Right lobe of liver (tissue), 6 donors: ENCODE measurements around the gene FGF14. TPM values are rescaled to one million over a fixed set of nuclear protein-coding genes. Genes with fewer than 3 reads are reported as not detected.

ENCODE experiments used
- ATAC-seq, 4 donors: fragments of 200-7000 bp; cut with Tn5 transposase; one replicate each; pipeline ENCODE4 v1.9.1; 2020; ENCODE audit warnings: mild to moderate bottlenecking in 4 of 4, moderate library complexity in 4 of 4
- DNase-seq, 3 donors: peaks; one replicate each; pipeline ENCODE4 v3.0.0-alpha.2; 2020
- H3K27ac ChIP-seq, 3 donors: fragments of 200-600 bp; one replicate each; pipeline ENCODE4 v1.8.0; 2022
- H3K27me3 ChIP-seq, 2 donors: fragments of 200-600 bp; one replicate each; pipeline ENCODE4 v1.8.0; 2022
- H3K36me3 ChIP-seq, 4 donors: fragments of 200-600 bp; sonication (generic) in 1 of 4; one replicate each; pipeline versions ENCODE4 v1.5.1 to v1.8.0; 2017 to 2022; ENCODE audit warnings: control low read depth in 1 of 4
- H3K4me1 ChIP-seq, 4 donors: fragments of 200-600 bp; sonication (generic) in 1 of 4; one replicate each; pipeline versions ENCODE4 v1.5.1 to v1.8.0; 2017 to 2022; ENCODE audit warnings: control low read depth in 1 of 4
- H3K4me3 ChIP-seq, 3 donors: fragments of 200-600 bp; one replicate each; pipeline ENCODE4 v1.8.0; 2022
- H3K9me3 ChIP-seq, 4 donors: fragments of 200-600 bp; sonication (generic) in 1 of 4; one replicate each; pipeline versions ENCODE4 v1.5.1 to v1.8.0; 2017 to 2022; ENCODE audit warnings: control low read depth in 1 of 4
- CTCF ChIP-seq, 4 donors: fragments of 200-600 bp in 3 of 4; fragments of 450-650 bp in 1 of 4; IDR thresholded peaks; one replicate each; pipeline versions ENCODE4 v1.5.1 to v1.8.0; 2016 to 2022; ENCODE audit warnings: antibody characterized with exemption in 4 of 4, mild to moderate bottlenecking in 2 of 4
- POLR2A ChIP-seq: fragments of 450-650 bp; IDR thresholded peaks from one replicate; pipeline ENCODE4 v1.6.1; 2017; ENCODE audit warnings: antibody characterized with exemption, mild to moderate bottlenecking
- WGBS: methylation state at CpG from one replicate; pipeline ENCODE4 v1.1.6; 2018; ENCODE audit warnings: low coverage, low lambda C conversion rate; ENCODE audit not compliant: insufficient coverage; ENCODE audit errors: missing lambda C conversion rate; 5-methylcytosine and 5-hydroxymethylcytosine counted together
- intact Hi-C, 2 donors: fragments of 100-400 bp; cut with DNase I; formaldehyde crosslinking; loops; one replicate each; pipeline versions ENCODE4 v1.11.2 to v1.14.1; 2022
- total RNA-seq, 6 experiments: library from RNA; depleted of rRNA in 2 of 6; stranded (reverse); fragments of >200 nt in 2 of 6; fragmentation: NEBNext Ultra II Directional in 3 of 6; extraction: Animal tissue kit (Norgen Biotek cat#: 25700) in 3 of 6; gene quantifications; one replicate each; pipeline versions ENCODE4 v1.1.0 to v1.2.4, GENCODE V29; 2016 to 2023
- donor health status: DM: no; HTN: yes; CAD: no.
- donor health status: DM: no; HTN: no; CAD: no.
- donor health status: DM: no; HTN: no; CAD: no.
- donor health status: DM: no; HTN: yes; CAD: no.
- donor health status: DM: no; HTN: yes; CAD: no.

Gene FGF14
- total RNA-seq, 6 experiments from 2014 or later = 0.42 to 6.3 (median 1.2) TPM

- intact Hi-C loops = no loop called here
- TF ChIP-seq CTCF (IDR thresholded peaks at IDR 0.05) (no peak), POLR2A (no peak)
- Histone ChIP-seq H3K27me3 (no peaks in the 10 kb centered on the region), H3K36me3 (no peaks in the 10 kb centered on the region), H3K4me3 (no peak overlapping the region), H3K4me1 (peaks cover 0 to 6% (median 2%) of the 10 kb centered on the region in 4 donors), H3K27ac (no peak overlapping the region), H3K9me3 (no peaks in the 10 kb centered on the region)
- WGBS = 100% methylated on average over 2 of the region's 2 CpGs
- DNase-seq (no peak), ATAC-seq (no peak)
Measured at GRCh38 chr13:102300379-102300778, 101.5 kb downstream of the FGF14 start.

- no peak for DNase-seq
- Histone ChIP-seq H3K4me3 (no peak overlapping the region), H3K27me3 (no peaks in the 10 kb centered on the region), H3K36me3 (no peaks in the 10 kb centered on the region), H3K9me3 (no peaks in the 10 kb centered on the region), H3K4me1 (peaks cover 0 to 16% (median 8%) of the 10 kb centered on the region in 4 donors), H3K27ac (no peak overlapping the region)
- no peak for TF ChIP-seq CTCF (IDR thresholded peaks at IDR 0.05)
- no peak for TF ChIP-seq POLR2A
- no peak for ATAC-seq
- WGBS = 69% methylated on average over 6 of the region's 6 CpGs
- intact Hi-C loops = no loop called here
Measured at GRCh38 chr13:102299366-102299765, 102.5 kb downstream of the FGF14 start.

- Histone ChIP-seq H3K9me3 (no peaks in the 10 kb centered on the region), H3K4me1 (peaks cover 0 to 25% (median 10%) of the 10 kb centered on the region in 4 donors), H3K4me3 (no peak overlapping the region), H3K27ac (no peak overlapping the region), H3K27me3 (no peaks in the 10 kb centered on the region), H3K36me3 (no peaks in the 10 kb centered on the region)
- intact Hi-C loops = no loop called here
- 78% methylated on average over 3 of the region's 3 CpGs for WGBS
- DNase-seq (no peak), ATAC-seq (no peak)
- no peak for TF ChIP-seq POLR2A
- no peak for TF ChIP-seq CTCF (IDR thresholded peaks at IDR 0.05)
Measured at GRCh38 chr13:102298051-102298450, 103.8 kb downstream of the FGF14 start.

- Histone ChIP-seq H3K36me3 (no peaks in the 10 kb centered on the region), H3K27me3 (no peaks in the 10 kb centered on the region), H3K9me3 (no peaks in the 10 kb centered on the region), H3K4me1 (peaks cover 0 to 41% (median 10%) of the 10 kb centered on the region in 4 donors), H3K4me3 (no peak overlapping the region), H3K27ac (peak overlapping the region in 1 of 3 donors; percentile 46)
- 29% methylated on average over 9 of the region's 9 CpGs for WGBS
- intact Hi-C loops = no loop called here
- ATAC-seq (peak; percentile 46 to 77 (median 60)), DNase-seq (no peak)
- TF ChIP-seq CTCF (IDR thresholded peaks at IDR 0.05) (no peak), POLR2A (no peak)
Measured at GRCh38 chr13:102295316-102296048, 106.4 kb downstream of the FGF14 start.
